H1 (cell line): ENCODE results near the gene CPNE4. TPM values are rescaled to one million over a fixed set of nuclear protein-coding genes. Genes with fewer than 3 reads are reported as not detected.

Experiments used
- CTCF ChIA-PET: fragments of 300-600 bp; sonication (Branson Sonifier 250); formaldehyde crosslinking; loops from one replicate; lab custom pipeline; 2021; ENCODE audit not compliant: partially characterized antibody; lab: Charles Lee
- POLR2A ChIA-PET: fragments of 300-600 bp; sonication (Branson Sonifier 250); formaldehyde crosslinking; loops from one replicate; lab custom pipeline; 2021; ENCODE audit warnings: inconsistent platforms; ENCODE audit not compliant: partially characterized antibody; lab: Charles Lee
- DNase-seq, 2 experiments: peaks; one replicate each; pipeline versions ENCODE4 v3.0.0 to v3.0.0-alpha.2; 2010 to 2022; ENCODE audit warnings: low spot score in 2 of 2, low read depth in 1 of 2, mixed read lengths in 1 of 2
- FAIRE-seq: peaks from 2 replicates; lab custom pipeline; 2011; peaks lifted over from hg19 to GRCh38; lab: Jason Lieb, UNC
- H2AFZ ChIP-seq: 2 replicates; pipeline ENCODE4 v1.8.1; 2012; ENCODE audit warnings: low read length, inconsistent platforms
- H2AK5ac ChIP-seq: 2 replicates; pipeline ENCODE4 v1.6.1; 2013; ENCODE audit warnings: low read depth, low read length
- H2BK120ac ChIP-seq: replicated peaks from 2 replicates; pipeline ENCODE3; 2013; ENCODE audit warnings: low read depth, low read length, inconsistent platforms
- H2BK12ac ChIP-seq: 2 replicates; pipeline ENCODE4 v1.6.1; 2013; ENCODE audit warnings: low read depth, low read length
- H2BK15ac ChIP-seq: 2 replicates; pipeline ENCODE4 v1.6.1; 2013; ENCODE audit warnings: low read length
- H2BK20ac ChIP-seq: 2 replicates; pipeline ENCODE4 v1.6.1; 2013; ENCODE audit warnings: low read length
- H2BK5ac ChIP-seq: 2 replicates; pipeline ENCODE4 v1.6.1; 2013; ENCODE audit warnings: low read depth, low read length
- H3K14ac ChIP-seq: 2 replicates; pipeline ENCODE4 v1.6.1; 2013; ENCODE audit warnings: inconsistent platforms; ENCODE audit not compliant: insufficient read length
- H3K18ac ChIP-seq: 2 replicates; pipeline ENCODE4 v1.6.1; 2013; ENCODE audit warnings: low read length; ENCODE audit errors: extremely low read depth
- H3K23ac ChIP-seq: 2 replicates; pipeline ENCODE4 v1.6.1; 2013; ENCODE audit warnings: inconsistent platforms; ENCODE audit not compliant: insufficient read length
- H3K23me2 ChIP-seq: 2 replicates; pipeline ENCODE4 v1.6.1; 2013; ENCODE audit warnings: low read depth, low read length
- H3K27ac ChIP-seq: 2 replicates; pipeline ENCODE4 v1.6.1; 2011; ENCODE audit warnings: low read depth, low read length, inconsistent platforms
- H3K27me3 ChIP-seq, 4 experiments: replicated peaks in 1 of 4; 1 replicate in 1 of 4; 2 replicates in 3 of 4; pipeline versions ENCODE4 v1.6.1 to v1.8.1; 2011 to 2013; ENCODE audit warnings: low read length in 3 of 4, mild to moderate bottlenecking in 3 of 4, inconsistent platforms in 2 of 4, mixed read lengths in 2 of 4, moderate library complexity in 1 of 4; ENCODE audit not compliant: control insufficient read depth in 3 of 4, insufficient read depth in 3 of 4; ENCODE audit errors: extremely low read depth in 1 of 4
- H3K36me3 ChIP-seq, 4 experiments: 2 replicates each; pipeline versions ENCODE4 v1.6.1 to v1.8.1; 2011 to 2013; ENCODE audit warnings: mild to moderate bottlenecking in 4 of 4, low read length in 3 of 4, moderate library complexity in 2 of 4, control low read depth in 1 of 4, inconsistent platforms in 1 of 4; ENCODE audit not compliant: insufficient read depth in 4 of 4, control insufficient read depth in 2 of 4
- H3K4ac ChIP-seq: replicated peaks from 2 replicates; pipeline ENCODE3; 2013; ENCODE audit warnings: low read length, low read depth, mixed read lengths, inconsistent platforms; ENCODE audit not compliant: insufficient read length
- H3K4me1 ChIP-seq, 4 experiments: replicated peaks in 1 of 4; 1 replicate in 1 of 4; 2 replicates in 3 of 4; pipeline versions ENCODE4 v1.6.1 to v1.8.1; 2011 to 2013; ENCODE audit warnings: low read length in 3 of 4, inconsistent platforms in 2 of 4, mixed read lengths in 1 of 4; ENCODE audit not compliant: insufficient read depth in 4 of 4, control insufficient read depth in 3 of 4
- H3K4me2 ChIP-seq, 2 experiments: 2 replicates each; pipeline versions ENCODE4 v1.6.1 to v1.8.1; 2011 to 2013; ENCODE audit warnings: low read depth in 2 of 2, low read length in 2 of 2, control low read depth in 1 of 2, inconsistent platforms in 1 of 2, mild to moderate bottlenecking in 1 of 2; ENCODE audit not compliant: insufficient read depth in 1 of 2
- H3K4me3 ChIP-seq, 4 experiments: fragments of 200-600, 300-600 bp in 1 of 4; sonication (generic), shearing (Covaris generic), sonication (Bioruptor Twin) in 1 of 4; 2 replicates each; pipeline versions ENCODE4 v1.5.1 to v1.8.1; 2011 to 2016; ENCODE audit warnings: low read length in 4 of 4, low read depth in 3 of 4, control low read depth in 2 of 4, inconsistent platforms in 2 of 4, mild to moderate bottlenecking in 2 of 4, mixed read lengths in 1 of 4, moderate library complexity in 1 of 4; ENCODE audit not compliant: insufficient read depth in 2 of 4; ENCODE audit errors: extremely low read depth in 1 of 4
- H3K56ac ChIP-seq: replicated peaks from 2 replicates; pipeline ENCODE3; 2013; ENCODE audit warnings: low read depth, mild to moderate bottlenecking, mixed read lengths, low read length, inconsistent platforms; ENCODE audit not compliant: insufficient read length
- H3K79me1 ChIP-seq: 2 replicates; pipeline ENCODE4 v1.6.1; 2013; ENCODE audit warnings: low read depth, low read length, control low read depth
- H3K79me2 ChIP-seq, 2 experiments: 2 replicates each; pipeline versions ENCODE4 v1.6.1 to v1.8.1; 2012 to 2013; ENCODE audit warnings: low read length in 2 of 2, mild to moderate bottlenecking in 2 of 2, inconsistent platforms in 1 of 2; ENCODE audit not compliant: insufficient read depth in 2 of 2, control insufficient read depth in 1 of 2
- H3K9ac ChIP-seq, 4 experiments: replicated peaks in 1 of 4; 1 replicate in 1 of 4; 2 replicates in 3 of 4; pipeline versions ENCODE4 v1.6.1 to v1.8.1; 2011 to 2013; ENCODE audit warnings: low read depth in 3 of 4, low read length in 3 of 4, control low read depth in 2 of 4, mild to moderate bottlenecking in 2 of 4, moderate library complexity in 2 of 4, inconsistent platforms in 1 of 4; ENCODE audit errors: extremely low read depth in 1 of 4
- H3K9me3 ChIP-seq, 2 experiments: 2 replicates each; pipeline versions ENCODE4 v1.6.1 to v1.8.1; 2012 to 2013; ENCODE audit warnings: mild to moderate bottlenecking in 2 of 2, moderate library complexity in 2 of 2, control low read depth in 1 of 2, inconsistent platforms in 1 of 2, low read depth in 1 of 2, low read length in 1 of 2, mixed read lengths in 1 of 2; ENCODE audit not compliant: insufficient read depth in 2 of 2
- H4K20me1 ChIP-seq, 2 experiments: replicated peaks in 1 of 2; 2 replicates each; pipeline versions ENCODE3 to v1.8.1; 2011 to 2013; ENCODE audit warnings: inconsistent platforms in 2 of 2, low read length in 2 of 2, mild to moderate bottlenecking in 1 of 2; ENCODE audit not compliant: insufficient read depth in 2 of 2, control insufficient read depth in 1 of 2
- H4K5ac ChIP-seq: 2 replicates; pipeline ENCODE4 v1.6.1; 2013; ENCODE audit warnings: low read length, low read depth, mixed read lengths, inconsistent platforms; ENCODE audit not compliant: insufficient read length
- H4K8ac ChIP-seq: 2 replicates; pipeline ENCODE4 v1.8.0; 2013; ENCODE audit warnings: mild to moderate bottlenecking, moderate library complexity, low read length, inconsistent platforms; ENCODE audit not compliant: insufficient read depth; ENCODE audit errors: extremely low read depth
- H4K91ac ChIP-seq: replicated peaks from 2 replicates; pipeline ENCODE3; 2013; ENCODE audit warnings: low read length, mixed read lengths, inconsistent platforms; ENCODE audit not compliant: insufficient read length
- CHD2 ChIP-seq: IDR thresholded peaks from 2 replicates; pipeline ENCODE4 v1.6.1; 2012; ENCODE audit warnings: low read length, improper control_type of control experiment
- E2F6 ChIP-seq: IDR thresholded peaks from 2 replicates; pipeline ENCODE4 v1.6.1; 2012; ENCODE audit warnings: inconsistent platforms
- WGBS, 2 experiments: shearing (Covaris generic) in 1 of 2; methylation state at CpG; one replicate each; pipeline versions ENCODE4 v1.1.6 to v1.1.7; 2013 to 2015; ENCODE audit warnings: low lambda C conversion rate in 2 of 2, mixed read lengths in 2 of 2, inconsistent platforms in 1 of 2, low coverage in 1 of 2, missing lambda C conversion rate in 1 of 2; ENCODE audit not compliant: insufficient replicate concordance in 2 of 2, insufficient coverage in 1 of 2, insufficient read length in 1 of 2; ENCODE audit errors: extremely low coverage in 1 of 2, missing lambda C conversion rate in 1 of 2; 5-methylcytosine and 5-hydroxymethylcytosine counted together
- polyA plus RNA-seq, 7 experiments: library from polyadenylated mRNA; depleted of rRNA in 3 of 7; stranded (reverse) in 5 of 7; unstranded in 2 of 7; fragments of >200 nt in 5 of 7; fragments of 200-250 nt in 2 of 7; gene quantifications; 1 replicate in 5 of 7; 2 replicates in 1 of 7; 4 replicates in 1 of 7; pipeline versions ENCODE4 v1.2.1 to v1.2.3, GENCODE V29; 2011 to 2013; ENCODE audit warnings: missing spikeins in 2 of 7, mixed read lengths in 2 of 7
- total RNA-seq: library from RNA; stranded (reverse); fragmentation: NEBNext Ultra II Directional; extraction: Animal tissue kit (Norgen Biotek cat#: 25700); gene quantifications from 2 replicates; pipeline ENCODE4 v1.2.1, GENCODE V29; 2021
- TF ChIP-seq, protein P1 (sequence below): IDR thresholded peaks from 2 replicates; pipeline ENCODE4 v1.6.1; 2012; ENCODE audit warnings: inconsistent platforms

The CPNE4 gene
- total and polyA plus RNA-seq, 2 of the 8 experiments (the other 6 are each of a cell fraction or from before 2014, with no cell fraction given), result 0.82 to 3.8 TPM

DNA sequence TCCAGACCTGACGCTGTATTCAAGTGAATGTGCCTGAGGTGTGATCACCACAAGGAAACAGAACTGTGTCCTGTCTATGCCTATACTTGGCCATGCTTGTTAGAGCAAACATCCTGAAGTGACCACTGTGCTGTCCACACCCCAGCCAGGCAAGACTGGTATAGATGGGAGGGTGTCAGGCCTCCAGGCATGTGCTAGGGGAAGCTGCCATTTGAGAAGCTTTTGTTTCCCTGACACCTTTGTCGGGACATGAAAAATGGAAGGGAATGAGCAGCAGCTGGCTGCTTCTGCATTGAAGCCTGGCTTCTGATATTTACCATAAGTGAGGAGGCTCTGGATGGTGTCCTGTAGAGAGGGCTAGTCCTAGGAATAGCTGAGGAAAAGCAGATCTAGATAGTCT, 106.2 kb downstream of the CPNE4 start:
- TF ChIP-seq E2F6, result peak; percentile 62; the same call in 1 of the 2 replicates
- TF ChIP-seq CHD2, result no peak
- TF ChIP-seq, protein P1, sequence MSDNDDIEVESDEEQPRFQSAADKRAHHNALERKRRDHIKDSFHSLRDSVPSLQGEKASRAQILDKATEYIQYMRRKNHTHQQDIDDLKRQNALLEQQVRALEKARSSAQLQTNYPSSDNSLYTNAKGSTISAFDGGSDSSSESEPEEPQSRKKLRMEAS, result peak; percentile 42; the same call in 1 of the 2 replicates
- ChIA-PET POLR2A (no interaction called here), CTCF (interaction anchor here (0.5 kb wide), 1 partner anchor 17 kb away, joined by 3 read pairs; no protein-coding TSS in a partner anchor)
- FAIRE-seq (no peak), DNase-seq (no peak)
- Histone ChIP-seq H3K9ac (no peak overlapping the region), H3K4ac (no peak overlapping the region), H4K8ac (no peak overlapping the region), H2BK120ac (no peak overlapping the region), H4K91ac (peak overlapping the region; percentile 15), H2AK5ac (no peak overlapping the region), H2BK15ac (0 out of 2 replicates have a peak overlapping the region, but pooled peaks have one; percentile 22), H2BK5ac (no peak overlapping the region), H2BK20ac (no peak overlapping the region), H2BK12ac (no peak overlapping the region), H4K20me1 (no peaks in the 10 kb centered on the region), H3K79me1 (no peaks in the 10 kb centered on the region), H3K4me3 (no peak overlapping the region), H3K14ac (no peak overlapping the region), H3K4me2 (no peak overlapping the region; a peak in 1 of 4 replicates), H3K27ac (no peak overlapping the region), H3K56ac (no peak overlapping the region), H2AFZ (peak overlapping the region; percentile 48), H3K79me2 (no peaks in the 10 kb centered on the region), H3K23ac (peak overlapping the region; percentile 65), H4K5ac (peak overlapping the region; percentile 32), H3K23me2 (no peaks in the 10 kb centered on the region), H3K18ac (no peak overlapping the region), H3K27me3 (no peaks in the 10 kb centered on the region), H3K4me1 (peaks cover 0 to 5% (median 2%) of the 10 kb centered on the region in 4 experiments; a peak in 4 of 7 replicates), H3K36me3 (no peaks in the 10 kb centered on the region), H3K9me3 (no peaks in the 10 kb centered on the region)
- WGBS, 2 experiments, result 80% methylated on average over 2 of the region's 2 CpGs; no CpG with 5 or more reads in 1 of the 2 experiments
